Stimulated activated CD4-positive, alpha-beta T cell treated with anti-CD3 and anti-CD28 coated beads, Interleukin-1b, Interleukin-23, amount 100 ng/mL, for 24 hours (primary cell): ENCODE results near the gene GALNT12.

Source experiments
- DNase-seq, 4 experiments: peaks; one replicate each; pipeline ENCODE4 v3.0.0-alpha.2; 2020; ENCODE audit warnings: low read depth in 4 of 4, low spot score in 1 of 4

GALNT12 gene

DNA sequence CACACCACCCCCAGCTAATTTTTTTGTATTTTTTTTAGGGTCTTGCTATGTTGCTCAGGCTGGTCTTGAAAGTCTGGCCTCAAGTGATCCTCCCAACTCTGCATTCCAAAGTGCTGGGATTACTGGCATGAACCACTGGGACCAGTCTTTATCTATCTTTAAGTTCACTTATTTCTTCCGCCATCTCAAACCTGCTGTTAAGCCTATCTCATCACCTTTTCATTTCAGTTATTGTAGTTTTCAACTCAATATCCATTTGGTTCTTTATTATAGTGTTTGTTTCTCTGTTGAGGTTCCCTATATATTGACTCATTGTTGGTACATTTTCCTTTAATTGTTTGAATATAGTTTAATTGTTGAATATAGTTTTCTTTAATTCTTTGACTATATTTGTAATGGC, 48.1 kb downstream of the GALNT12 start:
- DNase-seq = no peak

DNA sequence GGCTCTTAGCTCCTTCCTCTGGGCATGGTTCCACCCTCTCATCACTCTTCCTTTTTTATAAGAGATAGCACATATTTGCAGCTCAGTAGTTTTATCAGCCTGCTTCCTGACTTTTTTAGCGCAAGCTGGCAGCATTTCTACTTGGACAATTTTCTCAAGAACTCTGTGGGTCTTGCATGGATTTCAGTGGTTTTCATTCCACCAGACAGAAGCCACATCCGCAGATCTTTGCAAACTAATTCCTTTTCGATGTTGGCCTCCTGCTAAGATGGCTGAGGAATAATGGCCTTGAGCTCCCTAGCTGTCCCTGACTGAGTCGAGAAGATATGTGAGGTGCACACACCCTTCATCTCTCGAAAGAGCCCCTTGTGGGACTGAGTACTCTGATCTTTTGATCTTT, 49.5 kb downstream of the GALNT12 start:
- DNase-seq = no peak

DNA sequence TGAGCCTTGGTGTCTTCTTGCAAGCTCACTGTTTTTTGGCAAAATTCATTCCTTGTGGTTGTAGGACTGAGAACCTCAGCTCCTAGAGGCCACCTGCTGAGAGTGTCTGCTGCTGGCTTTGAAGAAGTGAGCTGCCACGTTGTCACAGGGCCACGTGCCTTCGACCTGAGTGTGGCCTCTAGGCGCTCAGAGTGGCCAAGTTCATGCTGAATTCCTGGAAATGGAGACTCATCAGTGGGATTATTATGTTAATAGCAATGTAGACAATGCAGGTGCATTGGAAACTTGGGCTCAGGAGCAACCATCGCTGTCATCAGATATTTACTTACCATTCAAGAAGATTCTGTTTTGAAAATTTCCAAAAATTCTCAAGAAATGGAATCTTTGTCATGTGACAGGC, 52.5 kb downstream of the GALNT12 start:
- no peak for DNase-seq

DNA sequence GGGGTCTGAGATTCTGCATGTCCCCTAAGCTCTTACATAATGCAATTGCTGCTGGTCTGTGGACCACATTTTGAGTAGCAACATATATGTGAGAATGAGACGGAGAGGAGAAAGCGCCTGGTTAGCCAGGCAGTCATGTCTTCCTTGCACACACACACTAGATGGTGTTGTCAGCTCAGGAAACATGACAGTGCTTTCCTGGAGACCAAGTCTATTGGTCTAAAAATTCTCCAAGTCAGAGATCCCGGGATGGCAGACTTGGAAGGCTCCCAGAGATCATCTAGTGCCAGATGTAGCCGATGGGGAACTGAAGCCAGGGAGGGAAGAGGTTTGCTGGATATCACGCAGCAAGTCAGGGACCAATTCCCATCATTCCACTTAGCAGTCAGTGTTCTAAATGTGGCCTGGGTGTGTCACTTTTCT, 53.4 kb downstream of the GALNT12 start:
- DNase-seq = no peak

DNA sequence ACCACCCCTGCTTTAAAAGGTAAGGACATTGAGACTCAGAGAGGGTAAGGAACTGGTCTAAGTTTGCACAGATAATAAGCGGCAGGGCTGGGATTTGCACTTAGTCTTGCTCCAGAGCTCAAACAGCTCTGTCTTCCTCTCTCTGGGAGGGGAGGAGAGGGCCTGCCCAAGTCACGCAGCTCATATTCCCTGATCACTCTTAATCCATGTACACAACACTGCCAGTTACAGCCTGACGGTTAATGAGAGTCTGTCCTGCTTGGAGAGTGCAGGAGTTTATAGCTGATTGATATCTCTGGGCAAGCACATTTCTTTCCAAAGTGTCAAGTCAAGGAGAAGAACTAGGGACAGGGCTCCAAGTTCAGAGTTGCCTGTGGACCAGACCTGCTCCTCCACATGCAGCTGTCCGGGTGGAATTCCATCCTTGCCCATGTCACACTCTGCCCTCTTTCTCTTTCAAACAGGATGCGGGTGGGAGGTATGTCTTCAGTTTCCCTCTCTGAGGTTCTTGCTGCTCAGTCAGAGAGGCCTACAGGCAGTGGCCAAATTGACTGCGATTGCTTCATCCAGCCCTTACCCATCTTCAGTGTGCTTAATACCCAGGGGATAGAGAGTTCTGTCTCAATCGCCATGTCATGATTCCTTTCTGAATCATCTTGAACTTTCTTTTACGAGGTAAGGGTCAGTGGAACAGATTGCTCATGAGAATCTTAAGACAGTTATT, 54.5 kb downstream of the GALNT12 start:
- DNase-seq = no peak

DNA sequence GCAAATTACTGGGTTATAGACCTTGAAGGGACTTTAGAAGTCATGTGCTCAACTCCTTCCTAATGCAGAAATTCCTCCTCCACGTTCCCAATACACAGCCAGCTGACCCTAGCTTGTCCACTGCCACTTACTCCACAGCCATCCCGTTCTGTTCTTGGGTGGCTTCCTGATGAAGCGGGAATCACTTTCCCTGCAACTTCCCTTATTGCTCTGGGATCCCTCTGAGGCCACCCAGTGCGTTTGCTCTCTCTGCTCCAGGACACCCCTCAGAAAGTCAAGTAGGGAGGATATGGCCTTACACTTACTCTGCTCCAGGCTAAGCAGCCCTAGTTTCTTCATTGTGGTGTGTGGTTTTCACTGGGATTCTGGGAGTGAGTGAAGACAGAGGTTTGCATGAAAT, 55.5 kb downstream of the GALNT12 start:
- DNase-seq = no peak

DNA sequence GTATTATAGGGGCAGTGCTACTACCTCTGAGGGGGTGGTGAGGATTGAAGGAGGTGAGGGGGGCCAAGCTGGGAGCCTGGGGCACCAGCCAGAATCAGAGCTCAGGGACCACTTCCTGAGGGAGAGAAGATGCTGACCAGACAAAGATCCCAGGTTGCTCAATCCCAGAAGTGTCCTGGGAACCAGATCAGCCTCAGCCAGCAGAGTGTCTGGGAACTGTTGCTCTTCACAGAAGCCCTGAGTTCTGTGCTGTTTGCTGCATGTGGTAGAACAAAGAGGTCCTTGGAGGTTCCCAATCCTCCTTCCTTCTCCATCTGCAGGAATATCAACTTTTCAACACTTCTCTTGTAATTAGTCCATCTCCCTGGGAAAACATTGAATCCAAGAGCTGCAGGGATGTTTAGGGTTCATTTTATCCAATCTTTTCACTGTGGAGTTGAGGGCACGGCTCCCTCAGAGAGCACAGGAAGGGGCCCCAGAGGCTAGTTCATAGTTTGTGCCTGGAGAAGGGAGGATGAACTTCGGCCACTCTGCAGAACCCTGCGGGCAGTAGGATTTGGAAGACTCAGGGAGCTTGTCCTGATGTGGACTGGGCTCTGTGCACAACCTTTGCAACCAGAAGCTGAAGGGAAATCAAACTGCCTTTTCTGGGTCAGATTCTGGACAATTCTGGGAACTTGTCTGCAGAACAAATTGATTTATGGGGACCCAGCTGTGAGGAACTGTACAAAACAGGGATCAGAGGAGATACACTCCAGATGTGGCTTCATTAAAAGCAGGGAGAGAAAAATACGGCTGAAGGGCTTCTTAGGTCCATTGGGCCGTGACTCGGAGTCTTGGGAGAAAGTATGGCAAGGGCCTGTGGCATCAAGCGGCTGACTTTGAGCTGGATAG, 57.1 kb downstream of the GALNT12 start:
- DNase-seq = no peak

DNA sequence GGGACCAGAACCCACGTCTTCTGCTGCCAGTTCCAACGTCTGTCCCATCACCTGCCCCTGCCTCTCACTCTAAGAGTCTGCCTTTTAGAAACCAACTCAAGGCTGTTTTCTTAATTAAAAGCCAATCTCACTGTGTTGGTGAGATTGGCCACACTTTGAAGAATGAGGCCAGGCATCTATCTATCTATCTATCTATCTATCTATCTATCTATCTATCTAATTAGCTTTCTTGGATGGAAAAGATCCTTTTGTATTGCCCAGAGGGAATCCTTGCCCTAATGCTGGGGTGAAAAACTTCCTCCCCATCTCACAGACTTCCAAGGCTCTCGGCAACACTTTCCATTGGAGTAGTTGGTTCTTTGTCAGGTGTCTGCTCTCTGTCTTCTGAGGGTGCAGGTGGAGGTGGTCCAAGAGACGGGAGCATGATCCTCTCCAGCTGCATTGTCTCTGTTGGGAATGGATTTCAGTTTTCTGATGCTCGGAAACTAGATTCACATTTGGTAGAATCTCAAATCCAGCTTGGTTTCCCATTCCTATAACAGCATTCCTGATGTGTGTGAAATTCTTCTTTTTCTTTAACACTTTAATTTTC, 57.9 kb downstream of the GALNT12 start:
- no peak for DNase-seq

DNA sequence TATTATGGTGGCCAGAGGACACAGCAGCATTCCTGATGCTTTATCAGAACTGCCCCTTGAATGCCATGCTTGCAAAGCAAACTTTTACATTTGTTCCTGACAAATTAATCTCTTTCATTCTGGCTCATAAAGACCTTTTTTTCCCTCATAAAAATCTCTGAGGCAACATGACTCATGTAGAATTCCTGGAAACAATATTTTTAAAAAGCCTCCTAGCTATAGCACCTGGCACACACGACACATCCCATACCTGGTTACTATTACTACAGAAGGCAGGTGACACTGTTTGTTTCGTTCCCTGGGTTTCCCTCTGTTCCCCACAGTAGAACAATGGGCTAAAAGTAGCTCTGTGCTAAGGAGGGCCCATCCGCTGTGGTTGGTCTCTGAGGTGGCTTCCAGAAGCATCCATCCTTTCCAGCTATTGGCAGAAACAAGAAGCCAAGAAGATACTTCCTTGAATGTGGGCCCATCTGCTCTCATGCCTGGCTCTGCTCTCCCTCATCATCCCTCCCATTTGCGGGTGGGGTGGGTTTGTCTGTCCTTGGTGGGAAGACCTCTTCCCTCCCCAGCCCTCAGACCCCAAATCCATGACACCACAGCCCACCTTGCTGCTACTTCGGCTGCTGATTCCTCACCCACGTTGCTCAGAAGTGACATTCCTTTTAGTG, 59.1 kb downstream of the GALNT12 start:
- no peak for DNase-seq

DNA sequence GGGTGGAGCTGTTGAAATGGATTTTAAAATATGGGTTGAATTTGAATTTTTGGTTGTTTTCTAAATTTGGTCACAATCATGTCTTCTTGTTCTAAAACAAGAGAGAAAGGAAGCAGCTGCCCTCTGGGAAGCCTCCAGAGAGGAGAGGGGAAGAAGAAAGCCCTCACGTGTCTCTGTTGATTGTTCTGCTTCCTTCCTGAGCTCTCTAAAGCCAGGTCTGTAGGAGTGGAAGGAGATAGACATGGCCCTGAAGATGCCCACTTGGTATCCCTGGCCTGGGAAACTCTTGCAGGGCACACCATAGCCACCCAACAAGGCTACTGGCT, 59.6 kb downstream of the GALNT12 start:
- no peak for DNase-seq

DNA sequence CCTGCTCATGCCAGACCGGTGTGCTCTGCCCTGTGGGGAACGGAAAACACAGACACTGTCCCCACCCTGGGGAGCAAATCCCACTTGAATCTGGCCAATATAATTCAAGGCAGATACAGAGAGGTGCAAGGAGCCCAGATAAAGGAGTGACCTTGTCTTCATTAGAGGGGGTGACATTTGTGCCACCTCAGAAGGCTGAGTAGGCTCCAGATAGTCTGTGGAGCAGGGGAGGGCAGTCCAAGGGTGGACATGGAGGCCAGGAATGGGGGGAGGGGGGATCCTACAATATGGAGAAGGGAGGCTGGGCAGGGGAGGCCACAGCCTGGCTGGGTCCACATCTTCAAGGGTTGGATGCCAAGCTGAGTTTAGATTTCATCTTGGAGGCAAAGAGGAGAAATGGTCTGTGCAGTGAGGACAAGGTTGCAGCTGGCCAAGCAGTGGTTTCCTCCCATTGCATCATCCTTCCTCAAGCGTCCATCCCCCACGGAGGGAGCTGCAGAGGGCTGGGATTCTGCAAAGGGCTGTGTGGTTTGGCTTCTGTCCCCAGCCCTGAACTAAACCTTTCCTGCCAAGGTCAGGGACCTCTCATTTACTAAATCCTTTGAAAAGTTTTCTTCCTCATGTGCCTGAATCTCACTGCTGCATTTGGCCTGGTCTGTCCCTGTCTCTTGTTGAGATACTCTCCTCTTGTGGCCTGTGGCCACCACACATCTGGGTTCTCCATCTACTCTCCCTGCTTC, 60.1 kb downstream of the GALNT12 start:
- no peak for DNase-seq

DNA sequence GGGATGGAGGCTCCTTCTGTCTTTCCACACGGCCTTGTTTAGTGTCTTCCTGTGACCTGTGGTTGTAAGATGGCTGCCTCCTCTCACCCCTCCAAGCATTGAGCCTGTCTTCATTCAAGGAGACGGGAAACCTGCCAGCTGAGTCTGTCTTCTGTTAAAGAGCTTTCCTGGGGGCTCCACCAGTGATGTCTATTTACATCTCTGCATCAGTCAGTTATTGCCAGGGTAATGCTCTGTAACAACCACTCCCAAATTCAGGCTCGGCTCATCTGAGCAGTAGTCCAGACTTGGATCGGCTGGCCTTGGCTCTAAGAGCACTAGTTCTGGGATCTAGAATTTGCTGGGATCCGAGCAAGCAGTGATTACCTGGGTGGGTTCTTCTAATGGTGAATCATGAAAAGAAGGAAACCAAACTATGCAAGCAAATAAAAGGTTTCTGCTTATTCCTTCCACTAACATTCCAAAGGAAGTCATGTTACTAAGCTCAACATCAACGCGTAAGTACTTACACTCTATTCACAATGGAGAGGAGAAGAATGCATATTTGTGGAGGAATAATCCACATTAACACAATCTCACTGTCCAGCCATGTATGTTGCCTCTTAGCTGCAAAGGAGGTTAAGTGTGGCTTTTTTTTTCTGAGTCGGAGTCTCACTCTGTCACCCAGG, 61.7 kb downstream of the GALNT12 start:
- DNase-seq = no peak

DNA sequence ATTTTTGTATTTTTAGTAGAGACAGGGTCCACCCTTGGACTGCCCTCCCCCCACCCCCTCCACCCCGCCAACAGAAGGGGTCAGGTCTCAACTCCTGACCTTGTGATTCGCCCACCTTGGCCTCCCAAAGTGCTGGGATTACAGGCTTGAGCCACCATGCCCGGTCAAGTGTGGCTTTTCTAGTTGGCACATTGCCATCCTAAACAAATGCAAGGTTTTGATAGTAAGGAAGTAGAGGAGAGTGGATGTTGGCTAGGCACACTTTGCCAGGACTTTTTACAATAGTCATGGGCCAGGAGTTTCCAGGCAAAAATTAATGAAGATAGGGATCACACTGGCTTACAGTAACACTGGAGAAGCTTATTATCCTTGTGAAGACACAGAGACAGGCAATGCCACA, 62.4 kb downstream of the GALNT12 start:
- DNase-seq = no peak

DNA sequence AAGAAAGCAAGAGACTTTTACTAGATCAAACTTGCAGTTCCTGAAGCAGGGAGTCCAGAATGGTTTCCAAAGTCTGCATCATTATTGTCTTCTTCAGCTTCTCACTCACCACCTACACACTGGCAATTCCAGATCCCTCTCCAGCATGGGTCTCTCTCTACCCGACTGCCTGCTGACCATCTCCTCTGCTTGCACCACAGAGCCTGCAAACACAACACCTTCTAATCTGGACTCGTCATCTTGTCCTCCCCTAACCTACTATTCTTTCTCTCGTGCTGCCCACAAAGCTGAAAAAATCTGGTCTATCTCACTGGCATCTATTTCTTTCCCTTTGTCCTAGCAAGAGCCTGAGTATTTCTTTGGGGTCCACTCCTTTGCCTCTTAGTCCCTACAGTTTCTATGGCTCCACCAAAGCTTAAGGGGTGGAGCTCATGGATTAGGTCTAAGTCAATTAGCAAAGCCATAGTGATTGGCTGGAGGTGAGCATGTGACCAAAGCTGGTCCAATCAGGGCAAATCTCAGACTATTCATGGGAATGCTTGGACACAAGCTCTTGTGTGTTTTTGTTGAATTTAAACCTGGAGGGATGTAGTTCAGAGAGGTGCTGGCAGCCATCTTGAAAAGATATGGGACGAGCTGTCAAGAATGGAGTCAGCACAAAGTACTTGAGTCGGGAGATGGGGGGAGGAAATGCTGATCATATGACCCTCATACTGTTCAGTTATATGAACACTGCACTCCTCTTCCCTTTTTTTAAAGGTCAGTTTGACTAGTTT, 63.5 kb downstream of the GALNT12 start:
- DNase-seq = no peak

DNA sequence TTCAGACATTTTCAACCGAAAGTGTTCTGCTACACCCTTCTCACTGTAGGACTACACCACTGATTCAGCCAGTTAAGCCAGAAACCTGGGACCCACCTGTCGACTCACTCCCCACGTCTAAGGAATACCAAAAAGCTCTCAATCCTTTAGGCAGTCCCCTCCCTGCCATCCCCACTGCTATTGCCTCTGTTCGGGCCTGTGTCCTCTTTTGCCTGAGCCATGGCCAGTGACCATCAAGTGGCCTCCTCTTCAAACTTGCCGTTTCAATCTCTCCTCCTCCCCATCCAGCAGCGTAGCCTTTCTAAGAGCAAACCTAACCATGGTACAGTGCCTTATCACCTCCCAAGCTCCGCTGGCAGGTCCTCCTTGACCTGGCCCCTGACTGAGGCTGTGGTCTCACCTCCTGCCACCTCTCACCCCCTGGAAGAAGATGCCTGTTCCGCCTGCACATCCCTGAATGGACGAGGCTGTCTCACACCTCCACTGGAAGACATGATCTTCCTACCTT, 64.1 kb downstream of the GALNT12 start:
- no peak for DNase-seq

DNA sequence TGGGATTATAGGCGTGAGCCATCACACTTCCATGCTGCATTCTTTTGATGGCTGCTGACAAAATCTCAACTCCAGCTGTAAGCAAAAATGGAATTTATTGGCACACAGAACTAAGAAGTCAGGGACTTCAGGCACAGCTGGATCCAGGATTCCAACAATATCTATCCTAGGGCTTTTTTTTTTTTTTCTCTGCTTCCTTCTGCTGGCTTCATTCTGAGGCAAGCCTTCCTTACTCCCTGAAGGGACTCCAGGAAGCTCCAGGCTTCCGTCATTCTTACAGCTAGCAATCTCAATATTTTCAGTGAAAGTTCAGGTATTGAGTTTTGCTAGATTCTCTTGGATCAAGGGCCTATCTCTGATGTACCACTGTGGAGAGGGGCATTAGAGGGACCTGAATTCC, 66.1 kb downstream of the GALNT12 start:
- DNase-seq = no peak

DNA sequence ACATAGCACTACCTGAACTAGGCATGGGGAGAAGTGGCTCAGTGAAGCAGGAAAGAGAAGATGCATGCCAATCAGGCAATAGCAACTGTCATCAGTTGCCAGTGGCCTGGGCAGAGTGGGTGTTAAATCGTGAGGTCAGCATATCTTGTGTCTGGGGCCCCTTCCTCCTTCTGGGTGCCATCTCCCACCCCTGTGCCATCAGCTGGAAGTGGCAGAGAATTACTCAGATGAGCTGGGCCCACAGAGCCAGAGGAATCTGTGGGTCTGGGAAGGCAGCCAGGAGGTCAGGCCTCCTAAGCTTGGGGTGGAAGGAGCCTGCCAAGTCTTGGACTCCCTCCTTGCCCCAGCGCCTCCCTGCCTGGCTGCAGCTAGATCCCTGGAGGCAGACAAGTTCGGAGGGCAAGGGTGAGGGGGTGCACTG, 66.5 kb downstream of the GALNT12 start:
- no peak for DNase-seq

DNA sequence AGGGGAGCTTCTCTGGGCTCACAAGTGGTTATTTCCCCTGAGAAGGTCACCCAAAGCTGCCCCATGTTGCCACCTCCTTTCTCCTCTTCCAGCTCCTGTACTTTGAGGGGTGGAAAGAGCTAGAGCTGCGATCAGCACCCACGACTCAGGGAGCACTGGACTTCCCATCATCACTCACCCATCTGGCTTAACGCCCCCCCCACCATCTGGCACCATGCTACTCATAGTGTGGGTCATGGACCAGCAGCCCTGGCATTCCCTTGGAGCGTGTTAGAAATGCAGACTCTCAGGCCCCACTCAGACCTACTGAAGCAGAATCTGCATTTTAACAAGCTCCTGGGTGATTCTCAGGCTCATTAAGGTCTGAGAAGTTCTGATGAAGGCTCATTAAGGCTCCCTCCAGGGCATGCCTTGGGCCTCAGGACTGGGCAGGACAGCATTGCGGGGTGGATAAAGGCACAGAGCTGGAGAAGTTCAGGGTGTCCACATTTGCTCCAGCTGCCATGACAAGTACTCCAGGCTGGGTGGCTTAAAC, 67.3 kb downstream of the GALNT12 start:
- no peak for DNase-seq

DNA sequence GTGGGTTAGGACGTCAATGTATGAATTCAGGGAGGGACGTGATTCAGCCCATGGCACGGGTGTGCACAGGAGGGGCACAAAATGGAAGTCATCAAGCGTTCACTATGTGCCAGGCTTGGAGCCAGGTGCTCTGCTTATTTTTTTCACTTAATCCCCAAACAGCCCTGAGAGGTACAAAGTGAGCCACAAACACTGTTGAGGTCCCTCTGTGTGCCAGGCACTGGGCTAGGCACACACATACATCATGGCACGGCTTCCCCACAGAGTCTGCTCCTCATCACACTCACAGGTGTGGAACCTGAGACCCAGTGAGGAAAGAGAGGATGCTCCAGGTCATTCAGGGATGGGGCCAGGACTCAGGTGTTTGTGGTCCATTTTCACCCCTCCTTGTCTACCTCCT, 68.1 kb downstream of the GALNT12 start:
- no peak for DNase-seq
